Vagina (tissue), 2 donors: ENCODE measurements around the gene SPSB2.
A peak's percentile ranks its signal among the peaks of the same experiment; 100 is the strongest.

Experiments used
- POLR2A ChIP-seq, 2 donors: fragments of 450-650 bp; IDR thresholded peaks; one replicate each; pipeline ENCODE4 v1.6.1; 2017; ENCODE audit warnings: antibody characterized with exemption in 2 of 2, mild to moderate bottlenecking in 2 of 2, moderate library complexity in 2 of 2
- TF ChIP-seq, protein P1 (sequence below), 3 experiments: fragments of 450-650 bp in 2 of 3; fragments of 200-600 bp in 1 of 3; sonication (generic) in 1 of 3; IDR thresholded peaks; one replicate each; pipeline ENCODE4 v1.5.1; 2017 to 2019; ENCODE audit warnings: antibody characterized with exemption in 3 of 3, mild to moderate bottlenecking in 2 of 3, moderate library complexity in 2 of 3

DNA sequence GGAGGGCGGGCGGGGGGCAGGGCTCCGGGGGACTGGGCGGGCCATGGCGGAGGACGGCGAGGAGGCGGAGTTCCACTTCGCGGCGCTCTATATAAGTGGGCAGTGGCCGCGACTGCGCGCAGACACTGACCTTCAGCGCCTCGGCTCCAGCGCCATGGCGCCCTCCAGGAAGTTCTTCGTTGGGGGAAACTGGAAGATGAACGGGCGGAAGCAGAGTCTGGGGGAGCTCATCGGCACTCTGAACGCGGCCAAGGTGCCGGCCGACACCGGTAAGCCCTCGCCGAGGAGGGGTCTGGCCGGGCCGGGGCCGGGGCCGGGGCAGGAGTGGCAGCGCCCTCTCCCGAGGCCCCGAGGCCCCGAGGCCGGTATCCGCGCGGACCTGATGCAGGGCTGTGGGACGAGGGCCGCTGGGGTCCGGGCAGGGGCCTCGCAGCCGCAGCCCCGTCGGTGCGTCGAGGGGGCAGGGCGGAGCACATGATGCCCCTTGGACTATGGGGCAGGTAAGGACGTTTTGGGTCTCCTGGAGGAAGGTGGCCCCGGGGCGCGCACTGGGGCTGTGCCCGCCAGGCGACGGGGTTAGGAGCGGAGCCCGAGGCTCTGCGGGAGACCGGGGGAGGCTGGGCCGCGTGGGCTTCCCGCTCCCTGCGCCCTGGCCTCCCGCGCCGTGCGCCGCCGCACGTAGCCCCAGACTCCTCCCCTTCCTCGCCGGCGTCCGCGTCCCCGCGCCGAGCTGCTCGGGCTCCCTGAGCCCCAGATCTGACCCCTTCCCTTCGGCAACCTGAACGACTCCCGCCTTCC lies 5.5 kb downstream of the SPSB2 start, which contains the start of gene TPI1:
- TF ChIP-seq, protein P1, sequence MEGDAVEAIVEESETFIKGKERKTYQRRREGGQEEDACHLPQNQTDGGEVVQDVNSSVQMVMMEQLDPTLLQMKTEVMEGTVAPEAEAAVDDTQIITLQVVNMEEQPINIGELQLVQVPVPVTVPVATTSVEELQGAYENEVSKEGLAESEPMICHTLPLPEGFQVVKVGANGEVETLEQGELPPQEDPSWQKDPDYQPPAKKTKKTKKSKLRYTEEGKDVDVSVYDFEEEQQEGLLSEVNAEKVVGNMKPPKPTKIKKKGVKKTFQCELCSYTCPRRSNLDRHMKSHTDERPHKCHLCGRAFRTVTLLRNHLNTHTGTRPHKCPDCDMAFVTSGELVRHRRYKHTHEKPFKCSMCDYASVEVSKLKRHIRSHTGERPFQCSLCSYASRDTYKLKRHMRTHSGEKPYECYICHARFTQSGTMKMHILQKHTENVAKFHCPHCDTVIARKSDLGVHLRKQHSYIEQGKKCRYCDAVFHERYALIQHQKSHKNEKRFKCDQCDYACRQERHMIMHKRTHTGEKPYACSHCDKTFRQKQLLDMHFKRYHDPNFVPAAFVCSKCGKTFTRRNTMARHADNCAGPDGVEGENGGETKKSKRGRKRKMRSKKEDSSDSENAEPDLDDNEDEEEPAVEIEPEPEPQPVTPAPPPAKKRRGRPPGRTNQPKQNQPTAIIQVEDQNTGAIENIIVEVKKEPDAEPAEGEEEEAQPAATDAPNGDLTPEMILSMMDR (IDR thresholded peaks at IDR 0.05): peak; percentile 8 to 22 (median 17)
- TF ChIP-seq POLR2A (IDR thresholded peaks at IDR 0.05): peak in 1 of 2 donors; percentile 97
